ENCODE data around the gene PLEKHG4B.

Gene PLEKHG4B

GRCh38 chr5:172841-173251 is 80.9 kb downstream of the PLEKHG4B start:
- no peak for DNase-seq (ENCODE audit: low read depth)

- no peak for DNase-seq (ENCODE audit: low read depth)
Measured at GRCh38 chr5:173392-174290, 81.7 kb downstream of the PLEKHG4B start.

DNA sequence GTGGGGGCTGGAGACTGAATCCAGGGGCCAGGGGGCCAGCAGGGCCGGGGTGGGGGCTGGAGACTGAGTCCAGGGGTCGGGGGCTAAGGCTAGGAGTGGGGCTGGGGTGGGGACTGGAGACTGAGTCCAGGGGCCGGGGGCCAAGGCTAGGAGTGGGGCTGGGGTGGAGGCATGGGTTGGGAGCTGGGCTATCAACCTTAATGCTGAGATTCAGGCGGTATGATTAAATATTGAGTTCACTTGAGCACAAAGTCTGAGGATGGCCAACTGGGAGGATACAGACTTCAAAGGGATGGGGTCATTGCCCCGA is 82.3 kb downstream of the PLEKHG4B start:
- no peak for DNase-seq (ENCODE audit: low read depth)

GRCh38 chr5:174876-175465 is 83.0 kb downstream of the PLEKHG4B start:
- no peak for DNase-seq (ENCODE audit: low read depth)

DNA sequence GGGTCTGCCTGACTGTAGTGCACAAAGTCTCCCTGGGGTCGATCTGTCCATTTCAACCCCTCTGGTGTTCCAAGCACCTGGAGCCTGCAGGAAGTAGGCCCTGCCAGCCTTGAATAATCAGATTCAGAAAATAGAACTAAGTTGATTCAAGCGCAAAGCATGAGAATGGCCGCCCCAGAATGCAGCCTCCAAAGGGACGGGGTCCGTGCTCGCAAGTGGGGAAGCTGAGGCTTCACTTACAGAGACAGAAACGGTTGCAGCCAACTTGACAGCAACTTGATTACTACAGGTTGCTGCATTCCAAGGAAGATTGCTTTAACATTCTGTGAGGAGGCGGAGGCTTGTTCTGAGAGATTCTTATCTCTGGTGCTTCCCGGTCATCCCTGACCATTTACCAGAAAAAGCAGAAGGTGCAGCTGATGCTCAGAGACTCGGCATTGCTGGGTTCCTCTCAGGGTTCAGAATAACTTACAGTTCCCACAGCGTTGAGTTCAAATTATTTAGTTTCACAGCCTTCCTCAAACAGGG is 84.4 kb downstream of the PLEKHG4B start:
- no peak for DNase-seq (ENCODE audit: low read depth)

DNA sequence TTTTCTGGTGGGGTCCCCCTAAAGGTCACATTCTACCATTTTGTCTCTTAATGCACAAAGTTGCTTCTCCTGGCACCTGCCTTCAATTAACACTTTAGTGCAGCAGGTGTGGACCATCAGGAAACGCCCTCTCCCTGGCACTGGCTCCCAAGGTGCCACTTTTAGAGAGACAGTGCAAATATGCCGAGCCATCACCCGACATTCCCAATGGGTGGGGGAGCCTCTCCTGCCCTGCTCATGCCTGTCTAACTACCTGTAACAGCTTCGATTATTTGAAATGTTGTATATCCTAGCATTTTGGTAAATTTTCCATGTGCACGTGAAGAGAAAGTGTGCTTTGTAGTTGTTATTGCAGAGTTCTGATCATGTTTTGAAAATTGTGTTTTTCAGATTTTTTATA is 86.1 kb downstream of the PLEKHG4B start:
- no peak for DNase-seq (ENCODE audit: low read depth)

- DNase-seq (ENCODE audit: low read depth), result no peak
Measured at GRCh38 chr5:179401-179800, 87.4 kb downstream of the PLEKHG4B start.

DNA sequence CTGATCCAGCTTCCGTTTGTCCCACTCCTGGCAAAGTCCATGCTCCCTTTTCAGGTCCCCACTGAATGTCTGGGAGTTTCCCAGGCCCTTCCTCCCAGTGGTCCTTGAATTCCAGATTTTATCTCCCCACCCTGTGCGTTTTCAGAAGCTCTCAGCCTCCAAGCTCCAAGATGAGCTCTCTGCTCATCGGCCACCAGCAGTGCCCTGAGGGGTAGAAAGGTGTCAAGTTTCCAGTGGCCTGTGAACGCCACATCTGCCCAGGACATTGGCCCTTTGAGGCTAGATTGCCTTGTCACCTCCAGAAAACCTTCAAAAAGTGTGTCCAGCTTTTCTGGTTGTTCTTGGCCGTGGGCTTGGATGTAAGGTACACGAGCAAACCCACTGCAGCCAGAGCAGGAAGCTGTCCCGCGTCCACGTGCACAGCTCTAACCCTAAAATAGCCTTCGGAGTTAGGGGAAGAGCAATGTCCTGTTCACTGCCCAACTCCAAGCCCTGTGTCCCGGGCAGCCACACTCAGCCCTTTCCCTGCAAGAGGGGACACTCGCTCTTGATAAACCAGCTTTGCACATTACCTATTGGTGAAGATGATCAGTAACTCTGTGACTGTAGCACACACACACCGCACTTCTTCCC is 88.4 kb downstream of the PLEKHG4B start:
- no peak for DNase-seq (ENCODE audit: low read depth)

DNA sequence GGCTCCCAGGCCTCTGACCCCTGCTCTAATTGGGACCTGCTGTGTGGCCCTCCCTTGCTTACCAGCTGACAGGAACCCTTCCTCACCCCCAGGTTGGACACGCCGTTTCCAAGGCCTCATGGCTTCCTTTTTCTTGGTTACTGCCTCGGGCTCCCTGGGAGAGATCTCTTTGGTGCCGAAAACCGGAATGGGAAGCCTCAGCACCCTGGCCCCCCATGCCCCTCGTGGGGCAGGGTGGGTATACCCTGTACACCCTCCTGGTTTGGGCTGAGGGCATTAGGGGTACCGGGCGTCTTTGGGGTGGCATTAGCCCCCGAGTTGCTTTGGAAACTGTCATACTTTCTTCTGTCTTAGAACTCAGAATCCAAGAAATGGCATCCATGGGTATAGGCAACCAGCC is 89.2 kb downstream of the PLEKHG4B start:
- DNase-seq (ENCODE audit: low read depth), result no peak

GRCh38 chr5:181566-181965 is 89.6 kb downstream of the PLEKHG4B start:
- no peak for DNase-seq (ENCODE audit: low read depth)

GRCh38 chr5:182126-182525 is 90.2 kb downstream of the PLEKHG4B start:
- no peak for DNase-seq (ENCODE audit: low read depth)

DNA sequence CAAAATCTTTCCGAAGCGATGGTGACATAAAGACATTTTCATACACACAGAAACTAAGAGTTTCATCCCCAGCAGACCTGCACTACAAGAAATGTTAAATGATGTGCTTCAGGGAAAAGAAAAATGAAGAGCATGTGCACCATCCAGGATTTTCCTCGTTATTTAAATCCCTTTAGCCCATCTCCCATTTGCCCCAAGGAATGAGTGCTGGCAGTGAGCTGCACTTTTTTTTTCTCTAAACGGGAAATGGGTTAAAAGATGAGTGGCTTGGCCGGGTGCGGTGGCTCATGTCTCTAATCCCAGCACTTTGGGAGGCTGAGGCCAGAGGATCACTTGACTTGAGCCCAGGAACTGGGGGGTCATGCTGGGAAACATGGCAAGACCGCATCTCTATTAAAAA is 92.5 kb downstream of the PLEKHG4B start:
- no peak for DNase-seq (ENCODE audit: low read depth)

GRCh38 chr5:185095-186070 is 93.4 kb downstream of the PLEKHG4B start:
- DNase-seq (ENCODE audit: low read depth), result no peak

DNA sequence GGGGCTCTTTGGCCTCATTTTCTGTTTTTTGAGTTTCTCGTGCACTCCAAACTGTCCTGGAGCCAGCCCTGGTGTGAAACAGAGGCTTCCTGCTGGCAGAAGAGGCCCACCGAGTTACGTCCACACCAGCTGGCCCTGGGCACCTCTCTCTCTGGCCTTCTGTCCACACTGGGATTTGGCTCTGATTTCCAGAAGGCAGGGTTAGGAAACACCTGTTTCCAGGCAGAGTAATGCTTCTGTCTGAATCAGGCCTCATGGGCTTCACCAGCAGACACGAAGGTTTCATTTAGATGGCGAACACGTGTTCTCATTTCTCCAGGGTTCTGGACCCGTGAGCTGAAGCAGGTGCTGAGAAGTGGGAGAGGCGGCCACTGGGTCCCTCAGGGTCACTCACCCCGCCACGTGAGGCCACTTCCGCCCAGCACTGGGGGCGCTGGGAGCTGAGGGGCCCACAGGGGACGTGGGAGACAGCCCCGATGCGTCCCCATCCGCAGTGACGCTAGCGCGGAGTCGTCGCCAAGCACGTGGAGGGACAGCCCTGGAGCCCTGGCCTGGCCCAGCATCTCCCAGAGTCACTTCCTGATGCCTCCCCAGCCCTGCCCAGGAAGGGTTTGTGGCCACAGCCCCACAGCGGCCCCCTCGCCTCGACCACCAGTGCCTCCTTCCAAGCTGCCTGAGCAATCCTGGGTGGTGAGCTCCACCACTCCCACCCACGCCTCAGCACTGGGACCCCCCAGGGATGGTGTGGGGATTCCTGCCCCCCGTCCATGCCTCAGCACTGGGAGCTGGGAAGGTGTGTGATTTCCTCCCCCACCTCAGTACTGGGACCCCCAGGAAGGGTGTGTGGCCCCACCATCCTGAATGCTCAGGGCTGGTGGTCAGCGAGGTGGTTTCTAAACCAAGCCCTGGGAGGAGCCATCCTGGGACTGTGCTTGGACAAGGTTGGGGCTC is 94.4 kb downstream of the PLEKHG4B start:
- no peak for DNase-seq (ENCODE audit: low read depth)

DNA sequence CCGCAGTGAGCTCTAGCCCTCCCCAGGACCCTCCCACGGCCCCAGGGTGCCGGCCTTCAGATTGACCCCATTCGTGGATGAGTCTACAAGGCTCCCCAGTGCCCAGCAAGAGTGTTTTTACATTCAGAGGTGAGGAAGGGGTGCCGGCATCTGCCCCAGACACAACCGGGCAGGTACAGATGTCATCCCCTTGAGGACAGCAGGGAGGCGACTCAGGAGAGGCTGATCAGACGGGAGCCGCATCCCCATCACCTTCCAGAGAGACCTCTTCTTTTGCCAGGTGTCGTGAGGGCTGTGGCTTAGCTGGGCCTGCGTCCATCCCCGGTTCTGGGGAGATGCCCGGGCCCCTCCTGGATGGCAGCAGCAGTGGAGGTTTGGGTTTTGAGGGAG is 95.1 kb downstream of the PLEKHG4B start:
- DNase-seq (ENCODE audit: low read depth), result no peak

GRCh38 chr5:187617-188451 is 95.9 kb downstream of the PLEKHG4B start:
- no peak for DNase-seq (ENCODE audit: low read depth)

DNA sequence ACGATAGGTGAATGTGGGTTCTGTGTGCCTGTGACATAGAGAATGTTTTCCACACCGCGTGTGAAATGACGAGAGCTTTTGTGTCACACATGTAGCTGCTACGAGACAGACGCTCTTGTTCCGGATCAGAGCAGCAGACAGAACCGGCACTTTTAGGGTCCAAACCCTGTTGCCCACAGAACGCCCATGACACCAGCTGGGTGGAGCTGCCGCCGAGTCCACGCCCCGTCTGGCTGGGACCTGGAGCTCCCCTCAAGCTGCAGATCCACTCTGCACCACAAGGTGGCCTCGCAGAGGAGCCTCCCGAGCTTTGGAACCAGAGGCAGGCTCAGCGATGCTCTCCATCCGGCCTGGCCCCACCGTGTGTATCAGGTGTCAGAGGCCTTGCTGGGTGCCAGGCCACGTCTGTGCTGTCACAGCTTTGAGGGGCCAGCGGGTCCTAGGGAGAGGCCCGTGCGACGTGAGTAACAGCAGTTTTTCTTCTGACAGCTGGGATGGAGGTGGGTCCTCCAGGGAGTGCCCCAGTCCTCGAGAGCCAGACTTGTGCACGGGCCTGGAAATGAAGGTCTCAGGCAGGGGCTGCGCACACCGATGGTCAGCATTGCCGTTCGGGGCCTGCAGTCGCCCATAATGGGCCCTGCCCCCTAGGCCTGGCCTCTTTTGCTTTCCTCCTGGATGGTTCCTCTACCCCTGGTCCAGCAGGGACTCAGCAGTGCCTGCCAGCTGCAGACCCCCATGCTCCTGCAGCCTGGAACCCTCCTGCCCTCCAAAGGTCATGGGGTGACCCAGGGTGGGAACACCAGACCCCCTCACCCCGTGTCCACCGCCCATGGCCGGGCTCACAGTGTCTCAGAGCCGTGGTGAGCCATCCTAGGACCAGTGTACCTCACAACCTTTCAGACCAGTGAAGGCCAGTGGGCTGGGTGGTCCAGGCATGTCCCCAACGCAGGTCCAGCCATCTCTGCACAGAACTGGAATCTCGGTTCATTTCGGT is 96.8 kb downstream of the PLEKHG4B start:
- DNase-seq (ENCODE audit: low read depth), result peak; percentile 79

GRCh38 chr5:189486-189885 is 97.5 kb downstream of the PLEKHG4B start:
- DNase-seq (ENCODE audit: low read depth), result no peak

DNA sequence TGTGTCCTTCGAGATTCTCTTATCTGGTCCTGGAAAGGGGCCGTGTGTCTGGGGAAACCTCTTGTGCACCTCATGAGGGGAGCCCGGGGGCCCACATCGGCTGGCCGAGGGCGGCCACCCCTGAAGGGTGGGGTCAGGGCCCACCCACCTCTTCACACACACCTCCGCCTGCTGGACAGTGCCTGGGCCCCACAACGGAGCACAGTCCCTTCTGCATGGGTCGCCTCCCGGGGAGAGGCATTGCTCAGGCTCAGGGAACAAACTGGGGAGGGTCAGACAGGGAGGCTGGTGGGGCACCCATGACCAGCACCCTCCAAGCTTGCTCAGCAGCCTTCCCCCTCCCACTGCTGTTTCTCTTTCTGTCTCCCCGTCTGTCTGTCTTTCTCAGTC is 98.0 kb downstream of the PLEKHG4B start:
- DNase-seq (ENCODE audit: low read depth), result no peak

Measured in activated T-cell treated with anti-CD3 and anti-CD28 coated beads for 1 hour (primary cell).